GM21619 (cell line): Measurements from ENCODE around the gene ZNF217.
"Not testable (repeated sequence)": the region's sequence is repeated elsewhere in the genome, so short reads cannot be mapped to it uniquely, and the experiment has no call there.

ENCODE experiments used
- ATAC-seq: cut with Tn5 transposase; IDR thresholded peaks from one replicate; pipeline ENCODE4 v1.9.1; 2021; ENCODE audit not compliant: unreplicated experiment

The ZNF217 gene

DNA sequence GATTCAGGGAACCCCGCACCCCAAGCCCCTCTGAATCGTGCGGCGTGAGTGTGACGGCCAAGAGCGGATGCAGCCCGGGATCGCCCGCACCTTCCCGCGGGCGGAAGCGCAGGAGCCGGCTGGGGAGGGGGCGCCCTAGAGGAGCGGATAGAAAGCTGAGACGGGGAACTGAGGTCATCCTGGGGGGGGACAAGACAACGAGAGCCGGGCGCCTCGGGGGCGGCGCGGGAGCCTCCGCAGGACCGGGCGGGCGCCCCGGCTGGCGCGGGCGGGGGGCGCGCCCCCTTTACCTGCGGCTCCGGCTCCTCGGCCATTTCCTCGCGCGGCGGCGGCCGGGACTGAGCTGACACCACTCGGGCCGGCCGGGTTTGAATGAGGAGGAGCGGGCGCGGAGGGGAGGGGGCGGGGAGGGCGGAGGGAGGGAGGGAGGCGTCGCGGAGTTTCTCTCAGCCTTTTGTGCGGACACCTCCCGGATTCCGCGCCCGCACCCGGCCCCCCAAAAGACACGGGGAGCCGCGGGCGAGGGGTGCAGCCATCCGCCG is at the start of gene ZNF217:
ZNF217 (minus strand) TSS at position 374 of the 542 bp plus-strand sequence. CDS start 11,013 bp downstream, outside the sequence.
- peak; percentile 29 for ATAC-seq

DNA sequence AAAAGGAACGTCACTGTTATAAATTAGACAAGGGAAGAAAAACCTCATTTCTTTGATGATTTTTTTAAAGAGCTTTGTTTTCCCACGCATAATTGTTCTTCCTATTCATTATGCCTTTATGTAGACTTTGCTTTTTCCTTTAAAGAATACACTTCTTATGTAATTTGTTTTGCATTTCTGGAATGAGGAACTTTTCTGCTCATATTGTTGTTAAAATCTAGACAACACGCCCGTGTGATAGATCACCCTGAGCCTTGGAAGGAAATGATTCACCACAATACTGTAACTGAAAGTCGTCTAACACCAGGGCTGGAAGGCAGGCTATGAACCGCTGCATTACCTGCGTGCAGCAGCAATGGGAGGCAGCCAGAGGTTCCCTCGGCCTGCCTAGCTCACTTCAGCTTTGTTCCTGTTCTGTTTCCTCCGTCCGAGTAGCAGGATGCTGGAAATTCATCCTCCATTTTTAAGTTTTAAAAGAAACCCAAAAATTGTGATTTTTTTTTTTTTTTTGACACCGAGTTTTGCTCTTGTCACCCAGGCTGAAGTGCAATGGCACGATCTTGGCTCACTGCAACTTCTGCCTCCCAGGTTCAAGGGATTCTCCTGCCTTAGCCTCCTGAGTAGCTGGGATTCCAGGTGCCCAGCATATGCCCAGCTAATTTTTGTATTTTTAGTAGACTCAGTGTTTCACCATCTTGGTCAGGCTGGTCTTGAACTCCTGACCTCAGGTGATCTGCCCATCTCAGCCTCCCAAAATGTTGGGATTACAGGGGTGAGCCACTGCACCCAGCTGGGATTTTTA is 49.6 kb upstream of the ZNF217 start:
- peak; percentile 97 for ATAC-seq

DNA sequence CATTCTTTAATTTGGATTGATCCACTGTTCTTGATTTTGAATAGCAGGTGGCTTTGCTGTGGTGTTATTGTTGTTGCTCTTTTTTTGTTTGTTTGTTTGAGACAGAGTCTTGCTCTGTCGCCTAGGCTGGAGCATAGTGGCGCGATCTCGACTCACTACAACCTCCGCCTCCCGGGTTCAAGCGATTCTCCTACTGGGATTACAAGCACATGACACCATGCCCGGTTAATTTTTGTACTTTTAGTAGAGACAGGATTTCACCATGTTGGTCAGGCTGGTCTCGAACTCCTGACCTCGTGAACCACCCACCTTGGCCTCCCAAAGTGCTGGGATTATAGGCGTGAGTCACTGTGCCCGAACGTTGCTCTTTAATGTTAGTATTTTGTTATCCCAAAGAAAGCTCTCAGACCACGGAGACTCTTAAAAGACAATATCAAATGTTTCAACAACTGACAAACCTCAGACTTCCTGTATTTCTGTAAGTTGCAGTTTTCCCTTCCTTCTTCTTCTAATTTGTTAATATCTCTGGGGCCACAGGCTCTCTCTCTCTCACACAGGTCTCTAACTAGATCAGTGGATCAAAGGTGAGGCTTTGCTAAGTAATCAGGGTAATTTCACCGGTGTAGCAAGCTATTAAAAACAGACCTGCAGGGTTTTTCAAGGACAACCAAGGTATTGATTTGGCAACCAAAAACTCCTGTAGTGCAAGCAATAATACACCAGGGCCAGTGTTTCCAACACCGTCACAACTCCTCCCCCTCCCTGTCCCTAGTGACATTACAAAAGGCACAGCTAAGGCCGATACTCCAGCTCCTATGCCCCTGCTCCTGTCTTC is 48.8 kb upstream of the ZNF217 start:
- ATAC-seq: peak; percentile 54

DNA sequence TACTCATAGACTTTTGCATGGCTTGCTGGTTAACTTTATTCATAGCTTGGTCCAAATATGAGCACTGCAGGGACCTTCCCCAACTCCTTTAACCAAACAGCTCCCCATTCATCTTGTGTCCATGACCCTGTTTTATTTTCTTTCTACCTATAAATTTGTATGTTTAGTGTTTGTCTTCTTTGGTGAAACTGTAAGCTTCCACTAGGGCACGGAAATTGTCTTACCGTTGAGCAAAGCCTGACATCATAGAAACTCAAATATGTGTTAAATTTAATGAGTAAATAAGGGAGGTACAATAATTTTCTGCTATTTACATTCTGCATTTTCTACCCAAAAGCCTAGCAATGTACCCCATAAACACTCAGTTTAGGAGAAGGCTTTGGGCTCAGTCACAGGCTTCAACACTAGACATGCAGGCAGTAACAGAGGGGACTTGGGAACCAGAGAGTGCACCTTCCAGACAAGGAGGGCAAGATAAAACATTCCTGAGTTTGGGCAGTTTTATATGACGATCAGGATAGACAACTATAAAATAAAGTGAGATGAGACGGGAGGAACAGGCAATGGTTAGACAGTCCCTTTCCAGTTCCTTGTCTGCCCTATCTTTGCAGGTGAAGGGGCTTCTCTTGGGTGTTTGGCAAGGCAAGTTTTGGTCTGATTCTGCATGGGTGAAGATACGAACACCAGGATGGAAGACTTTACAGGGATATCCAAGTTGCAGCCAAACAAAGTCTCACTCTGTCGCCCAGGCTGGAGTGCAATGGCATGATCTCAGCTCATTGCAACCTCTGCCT is 46.2 kb upstream of the ZNF217 start:
- ATAC-seq: no peak

DNA sequence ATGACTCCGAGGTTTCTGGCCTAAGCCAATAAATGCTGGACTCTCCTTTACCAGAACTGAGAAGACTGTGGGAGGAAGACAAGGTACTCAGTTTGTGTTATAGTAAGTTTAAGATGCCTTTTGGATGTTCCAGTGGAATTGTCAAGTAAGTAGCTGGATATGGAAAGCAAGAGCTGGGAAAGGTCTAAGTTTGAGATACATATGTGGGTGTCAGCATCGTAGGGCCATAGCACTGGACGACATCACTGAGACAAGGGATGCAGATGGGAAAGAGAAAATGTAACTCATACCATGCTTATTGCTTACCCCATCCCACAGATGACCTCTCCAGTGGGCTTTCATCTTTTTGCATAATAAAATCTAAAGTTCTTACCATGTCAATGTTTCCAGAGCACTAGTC is 45.5 kb upstream of the ZNF217 start:
- ATAC-seq: no peak

DNA sequence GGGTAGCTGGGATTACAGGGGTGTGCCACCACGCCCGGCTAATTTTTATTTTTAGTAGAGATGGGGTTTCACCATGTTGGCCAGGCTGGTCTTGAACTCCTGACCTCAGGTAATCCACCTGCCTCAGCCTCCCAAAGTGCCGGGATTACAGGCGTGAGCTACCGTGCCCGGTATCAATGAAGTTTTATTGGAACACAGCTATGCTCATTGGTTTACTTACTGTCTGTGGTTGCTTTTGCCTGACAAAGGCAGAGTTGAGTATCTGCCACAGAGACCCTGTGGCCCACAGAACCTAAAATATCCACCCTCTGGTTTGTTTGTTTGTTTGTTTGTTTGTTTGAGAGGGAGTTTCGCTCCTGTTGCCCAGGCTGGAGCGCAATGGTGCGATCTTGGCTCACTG is 43.7 kb upstream of the ZNF217 start:
- ATAC-seq: not testable (repeated sequence)

DNA sequence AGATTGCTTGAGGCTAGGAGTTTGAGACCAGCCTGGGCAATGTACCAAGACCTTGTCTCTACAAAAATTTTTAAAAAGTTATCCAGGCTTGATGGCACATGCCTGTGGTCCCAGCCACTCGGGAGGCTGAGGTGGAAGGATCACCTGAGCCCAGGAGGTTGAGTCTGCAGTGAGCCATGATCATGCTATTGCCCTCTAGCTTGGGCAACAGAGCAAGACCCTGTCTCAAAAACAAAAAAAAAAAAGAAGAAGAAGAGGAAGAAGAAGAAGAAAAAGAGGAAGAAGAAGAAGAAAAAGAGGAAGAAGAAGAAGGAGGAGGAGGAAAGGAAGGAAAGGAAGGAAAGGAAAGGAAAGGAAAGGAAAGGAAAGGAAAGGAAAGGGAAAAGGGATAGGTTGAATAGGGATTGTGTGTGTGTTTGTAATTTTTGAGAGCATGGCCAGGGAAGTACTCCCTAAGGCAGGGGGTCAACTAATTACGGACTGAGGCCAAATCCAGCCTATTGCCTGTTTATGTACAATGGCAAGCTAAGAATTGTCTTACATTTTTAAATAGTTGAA is 43.0 kb upstream of the ZNF217 start:
- no peak for ATAC-seq

DNA sequence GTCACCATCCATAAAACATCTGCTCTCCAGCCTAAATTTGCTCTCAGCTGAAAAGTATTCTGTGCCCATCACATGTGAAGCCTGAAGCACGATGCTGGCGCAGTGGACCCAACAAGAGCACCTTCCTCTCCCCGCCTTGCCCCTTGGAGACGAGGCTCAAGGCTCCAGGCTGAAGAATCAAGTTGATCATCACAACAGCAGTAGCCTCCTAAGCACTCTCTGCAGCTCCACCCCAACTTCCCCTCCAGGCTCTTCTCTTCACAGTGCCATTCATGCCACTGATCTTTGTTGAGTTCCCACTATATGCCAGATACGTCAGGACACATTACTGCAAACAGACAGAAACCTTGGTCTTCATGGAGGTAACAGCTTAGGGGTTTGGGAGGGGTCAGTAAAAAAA is 41.6 kb upstream of the ZNF217 start:
- ATAC-seq: no peak

DNA sequence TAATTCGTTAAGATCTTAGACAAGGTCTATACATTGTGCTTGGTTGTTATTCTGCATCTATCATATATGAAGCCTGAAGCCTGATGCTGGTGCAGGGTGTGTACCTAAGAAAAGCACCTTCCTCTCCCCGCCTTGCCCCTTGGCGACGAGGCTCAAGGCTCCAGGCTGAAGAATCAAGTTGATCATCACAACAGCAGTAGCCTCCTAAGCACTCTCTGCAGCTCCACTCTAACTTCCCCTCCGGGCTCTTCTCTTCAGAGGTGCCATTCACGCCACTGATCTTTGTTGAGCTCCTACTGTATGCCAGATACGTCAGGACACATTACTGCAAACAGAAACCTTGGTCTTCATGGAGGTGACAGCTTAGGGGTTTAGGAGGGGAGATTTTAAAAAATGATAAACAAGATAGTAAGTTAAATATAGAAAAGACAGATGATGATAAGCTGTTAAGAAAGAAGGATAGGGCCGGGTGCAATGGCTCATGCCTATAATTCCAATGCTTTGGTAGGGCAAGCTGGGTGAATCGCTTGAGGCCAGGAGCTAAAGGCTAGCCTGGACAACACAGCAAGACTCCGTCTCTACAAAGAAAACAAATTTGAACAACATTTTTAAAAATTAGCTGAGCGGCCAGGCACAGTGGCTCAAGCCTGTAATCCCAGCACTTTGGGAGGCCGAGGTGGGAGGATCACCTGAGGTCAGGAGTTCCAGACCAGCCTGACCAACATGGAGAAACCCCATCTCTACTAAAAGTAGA is 38.4 kb upstream of the ZNF217 start:
- no peak for ATAC-seq

DNA sequence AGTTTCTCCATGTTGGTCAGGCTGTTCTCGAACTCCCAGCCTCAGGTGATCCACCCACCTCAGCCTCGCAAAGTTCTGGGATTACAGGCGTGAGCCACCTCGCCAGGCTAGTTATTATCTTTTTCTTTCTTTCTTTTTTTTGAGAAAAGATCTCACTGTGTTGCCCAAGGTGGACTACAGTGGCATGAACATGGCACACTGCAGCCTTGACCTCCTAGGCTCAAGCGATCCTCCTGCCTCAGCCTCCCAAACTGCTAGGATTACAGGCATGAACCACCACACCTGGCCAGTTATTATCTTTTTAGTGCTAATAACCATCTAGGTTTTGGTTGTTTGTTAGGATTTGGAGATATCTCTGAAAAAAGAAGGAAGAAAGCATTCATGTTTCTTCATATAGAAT is 35.8 kb upstream of the ZNF217 start:
- ATAC-seq: no peak

DNA sequence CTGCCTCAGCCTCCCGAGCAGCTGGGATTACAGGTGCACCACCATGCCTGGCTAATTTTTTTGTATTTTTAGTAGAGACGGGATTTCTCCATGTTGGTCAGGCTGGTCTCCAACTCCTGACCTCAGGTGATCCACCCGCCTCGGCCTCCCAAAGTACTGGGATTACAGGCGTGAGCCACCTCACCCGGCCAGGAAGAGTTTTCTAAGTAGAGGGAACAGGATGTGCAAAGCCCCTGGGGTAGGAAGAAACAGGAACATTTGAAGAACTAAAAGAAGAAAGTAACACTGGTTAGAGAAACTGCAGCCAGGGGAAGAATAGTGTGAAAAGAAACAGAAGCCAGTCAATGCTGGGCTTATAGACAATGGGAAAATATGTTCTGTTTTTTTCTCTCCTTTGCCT is 35.1 kb upstream of the ZNF217 start:
- not testable (repeated sequence) for ATAC-seq

DNA sequence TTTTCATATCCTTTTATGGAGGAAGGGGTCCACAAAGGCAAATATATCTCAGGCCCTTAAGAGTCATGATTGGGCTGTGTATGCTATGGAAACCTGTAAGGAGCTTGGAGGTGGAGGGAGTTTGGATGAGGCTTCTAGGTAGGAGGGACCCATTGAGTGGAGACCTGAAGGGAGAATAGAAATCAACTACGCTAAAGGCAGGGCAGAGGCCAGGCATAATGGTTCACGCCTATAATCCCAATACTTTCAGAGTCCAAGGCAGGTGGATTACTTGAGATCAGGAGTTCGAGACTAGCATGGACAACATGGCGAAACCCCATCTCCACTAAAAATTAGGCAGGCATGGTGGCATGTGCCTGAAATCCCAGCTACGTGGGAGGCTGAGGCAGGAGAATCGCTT is 34.4 kb upstream of the ZNF217 start:
- ATAC-seq: no peak

DNA sequence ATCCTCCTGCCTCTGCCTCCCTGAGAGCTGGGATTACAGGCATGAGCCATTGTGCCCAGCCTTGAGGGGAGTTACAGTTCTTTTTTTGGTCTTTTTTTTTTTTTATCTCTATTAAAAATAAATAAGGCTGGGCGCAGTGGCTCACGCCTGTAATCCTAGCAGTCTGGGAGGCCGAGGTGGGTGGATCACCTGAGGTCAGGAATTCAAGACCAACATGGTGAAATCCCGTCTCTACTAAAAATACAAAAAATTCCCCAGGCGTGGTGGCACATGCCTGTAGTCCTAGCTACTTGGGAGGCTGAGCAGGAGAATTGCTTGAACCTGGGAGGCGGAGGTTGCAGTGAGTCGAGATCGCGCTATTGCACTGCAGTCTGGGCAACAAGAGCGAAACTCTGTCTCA is 33.4 kb upstream of the ZNF217 start:
- not testable (repeated sequence) for ATAC-seq

DNA sequence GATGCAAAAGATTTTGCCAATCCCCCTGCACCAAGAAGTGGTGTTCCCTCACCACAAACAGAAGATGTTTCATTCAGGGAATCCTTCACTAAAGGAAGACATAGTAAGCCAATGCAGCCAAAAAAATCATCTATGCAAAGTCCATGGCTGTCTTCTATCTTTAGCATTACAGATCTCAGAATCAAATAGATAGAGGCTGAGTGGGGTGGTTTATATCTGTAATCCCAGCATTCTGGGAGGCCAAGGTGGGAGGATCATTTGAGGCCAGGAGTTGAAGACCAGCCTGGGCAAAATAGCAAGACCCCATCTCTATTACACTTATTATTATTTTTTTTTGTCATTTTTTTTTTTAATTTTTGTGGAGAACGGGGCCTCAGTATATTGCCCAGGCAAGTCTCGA is 32.9 kb upstream of the ZNF217 start:
- ATAC-seq: no peak

DNA sequence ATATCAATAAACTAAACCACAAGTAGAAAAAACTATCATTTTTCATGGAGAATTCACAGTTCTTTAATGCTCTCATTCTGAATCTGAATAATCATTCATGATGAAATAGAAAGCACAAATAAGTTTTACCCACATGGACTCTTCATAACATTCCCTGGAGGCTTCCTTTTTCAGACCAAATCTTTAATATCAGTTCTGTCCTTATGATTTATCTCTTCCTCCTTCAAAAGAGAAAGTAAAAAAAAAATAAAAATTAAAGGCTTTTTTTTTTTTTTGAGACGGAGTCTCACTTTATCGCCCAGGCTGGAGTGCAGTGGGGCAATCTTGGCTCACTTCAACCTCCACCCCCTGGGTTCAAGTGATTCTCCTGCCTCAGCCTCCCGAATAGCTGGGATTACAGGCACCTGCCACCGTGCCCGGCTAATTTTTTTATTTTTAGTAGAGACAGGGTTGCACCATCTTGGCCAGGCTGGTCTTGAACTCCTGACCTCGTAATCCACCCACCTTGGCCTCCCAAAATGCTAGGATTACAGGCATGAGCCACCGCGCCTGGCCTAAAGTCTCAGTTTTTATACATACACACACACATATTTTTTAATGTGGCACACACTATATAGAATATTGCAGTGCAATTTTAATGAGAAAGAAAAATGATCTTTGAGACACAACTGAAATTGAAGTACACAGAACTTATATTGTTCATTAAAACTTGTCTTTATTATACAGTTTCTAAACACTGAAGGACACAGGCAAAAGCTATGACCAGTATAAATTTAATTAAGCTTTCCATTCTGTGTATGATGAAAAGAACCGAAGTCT is 31.9 kb upstream of the ZNF217 start:
- ATAC-seq: no peak

DNA sequence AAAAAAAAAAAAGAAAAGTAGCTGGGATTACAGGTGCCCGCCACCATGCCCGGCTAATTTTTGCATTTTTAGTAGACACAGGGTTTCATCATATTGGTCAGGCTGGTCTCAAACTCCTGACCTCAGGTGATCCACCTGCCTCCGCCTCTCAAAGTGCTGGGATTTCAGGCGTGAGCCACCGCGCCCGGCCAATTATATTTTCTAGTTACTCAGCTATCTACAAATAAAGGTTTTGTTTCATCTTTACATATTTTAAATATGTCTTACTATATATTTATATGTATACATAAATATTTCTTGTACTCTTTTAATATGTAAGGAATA is 31.2 kb upstream of the ZNF217 start:
- ATAC-seq: not testable (repeated sequence)

DNA sequence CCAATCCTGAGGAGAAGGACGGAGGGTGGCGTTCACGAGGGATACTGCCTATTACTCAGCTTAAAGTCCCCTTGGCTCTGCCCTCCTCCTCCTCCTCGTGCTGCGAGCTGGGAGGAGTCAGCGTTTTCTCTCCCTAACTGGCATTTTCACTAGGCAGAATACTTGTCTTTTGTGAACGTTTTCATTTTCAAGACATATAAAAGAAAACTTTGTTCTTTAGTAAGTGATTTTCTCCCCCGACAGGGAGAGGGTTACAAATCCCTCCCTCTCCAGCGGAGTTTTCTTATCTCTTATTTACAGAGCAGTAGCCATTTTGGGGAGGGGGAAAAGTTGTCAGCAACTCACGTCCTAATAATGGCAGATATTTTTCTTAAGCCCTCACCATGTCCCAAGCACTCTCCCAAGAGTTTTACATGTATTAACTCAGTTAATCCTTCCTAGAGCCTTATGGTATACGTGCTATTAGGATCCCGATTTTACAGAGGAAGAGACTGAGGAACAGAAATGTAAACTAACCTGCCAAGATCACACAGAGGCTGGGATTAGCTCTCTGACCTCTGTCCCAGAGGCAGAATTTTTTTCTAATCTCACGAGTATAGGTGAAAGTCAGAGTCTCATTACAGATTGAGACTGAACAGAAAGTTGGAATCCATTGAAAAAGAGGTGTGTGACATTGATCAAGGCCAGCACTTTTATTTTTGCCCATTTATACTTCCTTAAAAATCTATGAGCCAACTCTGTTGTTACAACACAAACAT is 30.0 kb upstream of the ZNF217 start:
- ATAC-seq: peak; percentile 55

DNA sequence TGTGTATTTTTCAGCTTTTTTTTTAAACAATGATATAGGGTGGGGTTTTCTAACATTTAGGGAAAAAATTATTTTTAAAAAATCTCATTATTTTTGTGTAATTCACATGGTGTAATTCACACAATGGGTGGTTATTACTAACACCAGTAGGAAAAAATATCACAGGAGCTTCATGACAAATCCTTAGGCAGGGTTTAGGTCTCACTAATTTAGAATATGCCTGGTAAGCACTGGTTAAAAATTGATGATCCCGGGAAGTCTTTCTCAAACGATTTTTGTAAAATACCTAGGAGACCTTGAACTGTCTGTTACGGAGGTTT is 29.5 kb upstream of the ZNF217 start:
- ATAC-seq: peak; percentile 25
